ENCODE data around the gene FAM50A. TPM values are rescaled to one million over a fixed set of nuclear protein-coding genes. Genes with fewer than 3 reads are reported as not detected.
"Not testable (repeated sequence)": the region's sequence is repeated elsewhere in the genome, so short reads cannot be mapped to it uniquely, and the experiment has no call there.

The FAM50A gene
- total RNA-seq, 1 donor from 2014 or later: 88.5 TPM

DNA sequence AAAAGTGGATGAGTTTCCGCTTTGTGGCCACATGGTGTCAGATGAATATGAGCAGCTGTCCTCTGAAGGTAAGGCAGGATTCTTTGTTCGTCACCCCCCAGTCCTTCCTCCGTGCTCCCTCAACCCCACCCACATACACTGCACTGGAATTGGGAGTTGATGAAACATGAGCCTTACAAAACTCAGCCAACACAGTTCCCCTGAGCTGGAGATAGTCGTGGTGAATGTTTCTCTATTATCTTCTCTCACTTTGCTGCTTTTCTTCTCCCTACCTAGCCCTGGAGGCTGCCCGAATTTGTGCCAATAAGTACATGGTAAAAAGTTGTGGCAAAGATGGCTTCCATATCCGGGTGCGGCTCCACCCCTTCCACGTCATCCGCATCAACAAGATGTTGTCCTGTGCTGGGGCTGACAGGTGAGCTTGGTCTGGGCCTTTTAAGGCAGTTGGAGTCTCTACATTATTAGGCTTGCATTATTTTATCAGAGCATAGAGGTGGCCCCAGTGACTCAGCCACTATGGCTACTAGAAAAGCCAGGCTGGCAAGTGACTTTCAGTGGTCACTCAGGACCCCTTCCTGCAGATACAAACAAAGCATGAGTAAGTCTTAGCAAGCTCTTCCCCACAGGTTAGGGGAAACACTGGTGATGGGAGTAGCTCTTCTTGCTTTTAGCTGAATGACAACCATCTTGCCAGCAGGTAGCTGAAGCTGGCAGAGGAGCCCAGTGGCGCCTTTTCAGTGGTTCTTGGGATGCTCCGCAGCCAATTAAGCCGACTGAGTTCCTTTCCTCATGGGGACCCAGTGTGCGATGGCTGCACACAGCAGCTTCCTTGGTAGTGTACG, 44.2 kb upstream of the FAM50A start:
- FAIRE-seq (no peak), DNase-seq (ENCODE audit: low read depth) (no peak)
- H3K36me3 ChIP-seq (ENCODE audit: control insufficient read depth, insufficient read depth, low read length): peaks cover 11% of the 10 kb centered on the region
- TF ChIP-seq, protein P1, sequence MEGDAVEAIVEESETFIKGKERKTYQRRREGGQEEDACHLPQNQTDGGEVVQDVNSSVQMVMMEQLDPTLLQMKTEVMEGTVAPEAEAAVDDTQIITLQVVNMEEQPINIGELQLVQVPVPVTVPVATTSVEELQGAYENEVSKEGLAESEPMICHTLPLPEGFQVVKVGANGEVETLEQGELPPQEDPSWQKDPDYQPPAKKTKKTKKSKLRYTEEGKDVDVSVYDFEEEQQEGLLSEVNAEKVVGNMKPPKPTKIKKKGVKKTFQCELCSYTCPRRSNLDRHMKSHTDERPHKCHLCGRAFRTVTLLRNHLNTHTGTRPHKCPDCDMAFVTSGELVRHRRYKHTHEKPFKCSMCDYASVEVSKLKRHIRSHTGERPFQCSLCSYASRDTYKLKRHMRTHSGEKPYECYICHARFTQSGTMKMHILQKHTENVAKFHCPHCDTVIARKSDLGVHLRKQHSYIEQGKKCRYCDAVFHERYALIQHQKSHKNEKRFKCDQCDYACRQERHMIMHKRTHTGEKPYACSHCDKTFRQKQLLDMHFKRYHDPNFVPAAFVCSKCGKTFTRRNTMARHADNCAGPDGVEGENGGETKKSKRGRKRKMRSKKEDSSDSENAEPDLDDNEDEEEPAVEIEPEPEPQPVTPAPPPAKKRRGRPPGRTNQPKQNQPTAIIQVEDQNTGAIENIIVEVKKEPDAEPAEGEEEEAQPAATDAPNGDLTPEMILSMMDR (IDR thresholded peaks at IDR 0.05; ENCODE audit: insufficient read depth, low read length, severe bottlenecking): no peak
- H3K4me3 ChIP-seq (ENCODE audit: low read depth, low read length): peak overlapping the region; percentile 77
- H3K27me3 ChIP-seq (ENCODE audit: control insufficient read depth, insufficient read depth, low read length): no peaks in the 10 kb centered on the region

DNA sequence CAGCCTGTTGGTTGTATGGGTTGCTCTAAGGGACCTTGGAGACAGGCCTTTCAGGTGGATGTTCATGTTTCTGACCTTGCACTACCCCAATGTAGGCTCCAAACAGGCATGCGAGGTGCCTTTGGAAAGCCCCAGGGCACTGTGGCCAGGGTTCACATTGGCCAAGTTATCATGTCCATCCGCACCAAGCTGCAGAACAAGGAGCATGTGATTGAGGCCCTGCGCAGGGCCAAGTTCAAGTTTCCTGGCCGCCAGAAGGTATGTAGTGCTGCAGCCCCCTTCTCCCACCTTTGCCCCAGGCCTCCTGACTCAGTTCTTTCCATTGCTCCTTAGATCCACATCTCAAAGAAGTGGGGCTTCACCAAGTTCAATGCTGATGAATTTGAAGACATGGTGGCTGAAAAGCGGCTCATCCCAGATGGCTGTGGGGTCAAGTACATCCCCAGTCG, 43.5 kb upstream of the FAM50A start:
- peaks cover 11% of the 10 kb centered on the region for H3K36me3 ChIP-seq (ENCODE audit: control insufficient read depth, insufficient read depth, low read length)
- H3K27me3 ChIP-seq (ENCODE audit: control insufficient read depth, insufficient read depth, low read length); DNase-seq (ENCODE audit: low read depth); FAIRE-seq; H3K4me3 ChIP-seq (ENCODE audit: low read depth, low read length): not testable (repeated sequence)

GRCh38 chrX:154401045-154401799, 42.7 kb upstream of the FAM50A start:
- H3K36me3 ChIP-seq (ENCODE audit: control insufficient read depth, insufficient read depth, low read length): peaks cover 11% of the 10 kb centered on the region

DNA sequence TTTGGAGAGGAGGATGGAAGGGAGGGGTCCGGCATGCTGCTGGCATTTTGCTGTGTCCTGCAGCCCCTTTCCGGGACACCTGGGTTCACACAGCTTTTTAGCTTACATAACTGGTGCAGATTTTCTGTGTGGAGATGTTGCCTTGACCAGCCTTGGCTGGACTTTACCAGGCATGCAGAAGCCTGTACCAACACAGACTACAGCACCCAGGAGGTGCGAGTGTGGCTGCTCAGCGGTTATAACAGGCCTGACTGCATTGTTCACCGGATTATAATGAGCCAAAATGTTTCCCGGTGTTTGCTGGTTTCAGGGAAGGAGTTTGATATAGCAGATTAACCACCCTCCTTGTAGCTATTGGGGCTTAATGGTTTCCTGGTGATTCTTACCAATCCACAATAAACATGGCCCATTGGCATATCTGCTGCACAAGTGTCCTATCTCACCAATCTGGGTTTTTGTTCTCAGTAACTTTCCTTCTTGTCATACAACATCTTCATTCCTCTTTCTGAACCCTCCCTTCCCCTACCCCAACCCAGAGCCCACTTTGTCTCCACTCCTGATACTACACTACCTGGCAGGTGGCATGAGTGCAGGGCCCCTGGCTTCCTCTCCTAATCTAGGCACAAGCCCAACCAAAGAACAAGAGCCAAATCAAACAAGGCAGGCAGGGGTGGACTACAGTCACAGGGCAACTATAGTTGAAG, 41.9 kb upstream of the FAM50A start:
- TF ChIP-seq, protein P1 (IDR thresholded peaks at IDR 0.05; ENCODE audit: insufficient read depth, low read length, severe bottlenecking): no peak
- Histone ChIP-seq H3K27me3 (ENCODE audit: control insufficient read depth, insufficient read depth, low read length) (no peaks in the 10 kb centered on the region), H3K4me3 (ENCODE audit: low read depth, low read length) (no peak overlapping the region), H3K36me3 (ENCODE audit: control insufficient read depth, insufficient read depth, low read length) (peaks cover 11% of the 10 kb centered on the region)
- DNase-seq (ENCODE audit: low read depth) (peak; percentile 68), FAIRE-seq (no peak)

More at GRCh38 chrX:154401045-154401799, 42.7 kb upstream of the FAM50A start:
- TF ChIP-seq, protein P1 (IDR thresholded peaks at IDR 0.05; ENCODE audit: insufficient read depth, low read length, severe bottlenecking): no peak
- FAIRE-seq (no peak), DNase-seq (ENCODE audit: low read depth) (peak; percentile 39)
- no peaks in the 10 kb centered on the region for H3K27me3 ChIP-seq (ENCODE audit: control insufficient read depth, insufficient read depth, low read length)
- no peak overlapping the region for H3K4me3 ChIP-seq (ENCODE audit: low read depth, low read length)

DNA sequence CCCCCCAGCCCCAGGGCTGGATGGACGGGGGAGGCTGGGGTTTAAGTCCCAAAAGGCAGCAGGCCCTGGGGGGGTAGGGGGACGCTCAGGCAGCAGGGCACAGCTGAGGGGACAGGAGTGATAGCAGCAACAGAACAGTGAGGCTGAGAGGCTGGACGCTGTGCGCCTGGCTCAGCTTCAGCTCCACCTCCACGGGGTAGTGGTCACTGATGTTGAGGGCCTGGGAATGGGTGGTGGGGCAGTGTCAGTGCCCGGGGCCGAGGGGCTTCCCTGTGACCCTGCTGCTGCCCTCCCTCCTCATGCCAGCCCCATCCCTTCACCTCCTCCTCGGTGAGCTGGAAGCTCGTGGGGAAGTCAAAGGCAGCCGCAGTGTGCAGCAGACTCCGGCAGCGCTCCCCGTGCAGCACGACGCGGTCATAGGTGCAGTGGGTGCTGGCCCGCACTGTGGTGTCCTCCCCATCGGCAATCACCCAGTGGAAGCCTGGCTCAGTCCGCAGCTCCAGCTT, 41.3 kb upstream of the FAM50A start:
- Histone ChIP-seq H3K27me3 (ENCODE audit: control insufficient read depth, insufficient read depth, low read length) (no peaks in the 10 kb centered on the region), H3K4me3 (ENCODE audit: low read depth, low read length) (no peak overlapping the region), H3K36me3 (ENCODE audit: control insufficient read depth, insufficient read depth, low read length) (peaks cover 11% of the 10 kb centered on the region)
- FAIRE-seq: no peak
- DNase-seq (ENCODE audit: low read depth): no peak
- TF ChIP-seq, protein P1 (IDR thresholded peaks at IDR 0.05; ENCODE audit: insufficient read depth, low read length, severe bottlenecking): no peak

Measured in bronchial epithelial cell (primary cell).